CD4-positive, alpha-beta T cell treated with Interleukin-4 for 1 hour (primary cell): ENCODE data around the gene CATSPER1.
"Not testable (repeated sequence)": the region's sequence is repeated elsewhere in the genome, so short reads cannot be mapped to it uniquely, and the experiment has no call there.

Experiments used
- DNase-seq, 2 donors: peaks; one replicate each; pipeline ENCODE4 v3.0.0-alpha.2; 2020 to 2022

Gene CATSPER1

GRCh38 chr11:66020618-66021357 lies 5.5 kb downstream of the CATSPER1 start:
- peak in 1 of 2 donors; percentile 75 for DNase-seq

DNA sequence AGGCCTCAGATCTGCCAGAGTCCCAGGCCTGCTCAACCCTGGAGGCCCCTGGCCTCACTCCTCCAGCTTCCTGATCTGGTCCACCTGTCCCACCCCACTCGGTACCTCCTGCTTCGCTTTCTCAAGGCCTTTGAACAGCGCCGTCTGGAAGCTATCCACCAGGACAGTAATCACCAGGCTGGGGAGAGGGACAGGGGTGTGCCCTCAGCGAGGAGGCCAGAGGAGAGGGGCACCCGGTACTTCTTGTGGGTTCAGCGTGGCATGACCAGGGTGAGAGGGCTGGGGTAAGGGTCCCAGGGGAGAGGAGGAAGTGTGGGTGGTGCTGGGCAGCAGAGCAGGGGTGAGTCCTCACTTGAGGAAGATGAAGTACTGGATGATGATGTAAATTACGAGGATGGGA lies 6.1 kb downstream of the CATSPER1 start:
- no peak for DNase-seq

- DNase-seq: no peak
These were observed 9.0 kb downstream of the CATSPER1 start for GRCh38 chr11:66017321-66017720.

- no peak for DNase-seq
These were observed 9.5 kb downstream of the CATSPER1 start for GRCh38 chr11:66016793-66017177.

- DNase-seq: no peak
These were observed 10.1 kb downstream of the CATSPER1 start for GRCh38 chr11:66015936-66016792.

GRCh38 chr11:66015454-66015881 lies 10.8 kb downstream of the CATSPER1 start:
- no peak for DNase-seq

GRCh38 chr11:66014804-66015453 lies 11.3 kb downstream of the CATSPER1 start:
- DNase-seq: no peak

GRCh38 chr11:66013762-66014100 lies 12.5 kb downstream of the CATSPER1 start:
- no peak for DNase-seq

DNA sequence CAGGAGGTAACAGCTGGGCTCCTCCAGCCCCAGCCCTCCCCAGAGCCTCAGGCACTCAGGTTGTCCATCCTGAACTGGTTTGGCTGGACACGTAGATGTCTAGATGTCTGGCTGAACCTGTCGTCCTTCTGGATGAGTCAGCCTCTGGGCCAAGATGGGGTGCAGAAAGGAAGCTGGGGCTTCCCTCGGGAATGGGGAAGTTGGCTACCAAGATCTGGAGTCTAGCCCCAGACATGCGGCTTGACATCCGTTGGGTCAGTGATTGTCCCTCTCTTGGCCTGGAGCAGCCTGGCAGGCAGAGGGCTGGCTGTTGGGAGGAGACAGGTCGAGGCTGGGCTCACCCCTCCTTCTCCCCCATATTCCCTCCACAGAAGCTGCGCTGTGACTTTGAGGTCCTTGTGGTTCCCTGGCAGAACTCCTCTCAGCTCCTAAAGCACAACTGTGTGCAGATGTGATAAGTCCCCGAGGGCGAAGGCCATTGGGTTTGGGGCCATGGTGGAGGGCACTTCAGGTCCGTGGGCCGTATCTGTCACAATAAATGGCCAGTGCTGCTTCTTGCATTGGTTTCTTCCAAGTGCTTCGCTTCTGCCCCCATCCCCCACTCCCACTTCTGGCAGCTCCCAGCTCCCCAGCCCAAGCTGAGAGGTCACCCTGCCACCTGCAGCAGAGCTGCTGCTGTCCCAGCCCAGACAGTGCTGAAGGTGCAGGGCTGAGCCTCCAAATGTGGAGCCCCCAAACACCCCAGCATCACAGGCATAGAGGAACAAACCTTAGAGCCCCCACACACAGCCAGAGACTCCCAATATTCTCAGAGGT lies 13.1 kb downstream of the CATSPER1 start:
- peak in 1 of 2 donors; percentile 59 for DNase-seq

DNA sequence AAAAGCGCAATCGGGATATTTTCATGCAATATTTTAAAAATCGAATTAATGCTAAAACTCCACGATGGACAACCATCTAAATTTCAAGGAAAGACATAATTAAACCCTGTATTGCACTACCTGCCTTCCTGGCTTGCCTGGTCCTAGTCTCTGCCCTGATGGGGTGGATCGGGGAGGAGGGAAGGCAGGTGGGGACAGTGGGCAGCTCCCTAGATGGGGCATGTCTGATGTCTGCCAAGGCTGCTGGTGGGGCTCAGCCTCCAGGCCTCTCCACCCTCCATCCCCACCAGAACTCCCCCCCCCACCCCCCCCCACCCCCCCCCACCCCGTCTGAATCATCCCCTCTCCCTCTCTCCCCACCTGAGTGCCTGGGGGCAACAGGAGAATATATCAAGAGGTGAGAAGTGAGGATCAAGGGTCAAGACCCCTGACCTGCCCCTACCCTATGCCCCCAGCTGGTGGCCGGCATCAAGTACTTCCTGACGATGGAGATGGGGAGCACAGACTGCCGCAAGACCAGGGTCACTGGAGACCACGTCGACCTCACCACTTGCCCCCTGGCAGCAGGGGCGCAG lies 13.8 kb downstream of the CATSPER1 start:
- no peak for DNase-seq

GRCh38 chr11:66011785-66012303 lies 14.4 kb downstream of the CATSPER1 start, which contains the start of gene CST6:
TSS of gene CST6 (plus strand) at chr11:66012008. CDS start at chr11:66012045, 37 bp downstream.
- DNase-seq: no peak

DNA sequence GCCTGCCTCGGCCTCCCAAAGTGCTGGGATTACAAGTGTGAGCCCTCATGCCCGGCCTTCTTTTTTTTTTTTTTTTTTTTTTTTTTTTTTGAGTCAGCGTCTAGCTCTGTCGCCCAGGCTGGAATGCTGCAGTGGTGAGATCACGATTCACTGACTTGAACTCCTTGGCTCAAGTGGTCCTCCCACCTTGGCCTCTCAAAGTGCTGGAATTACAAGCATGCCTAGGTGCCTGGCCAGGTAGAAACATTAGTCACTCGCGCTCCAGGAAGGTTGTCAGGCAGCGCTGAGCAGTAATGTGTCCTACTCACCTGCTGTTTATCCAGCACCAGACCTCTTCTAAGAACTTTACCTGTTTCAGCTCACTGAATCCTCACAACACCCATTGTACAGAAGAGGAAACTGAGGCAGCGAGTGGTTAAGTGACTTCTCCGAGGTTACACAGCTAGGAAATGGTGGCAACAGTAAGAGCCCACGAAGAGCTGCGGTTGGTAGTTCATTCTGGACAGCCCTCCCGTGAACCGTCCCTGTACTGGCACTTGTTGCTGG lies 15.0 kb downstream of the CATSPER1 start:
- no peak for DNase-seq

- not testable (repeated sequence) for DNase-seq
These were observed 16.2 kb downstream of the CATSPER1 start for GRCh38 chr11:66010036-66010435.

GRCh38 chr11:66008468-66009101 lies 17.7 kb downstream of the CATSPER1 start:
- DNase-seq: no peak

DNA sequence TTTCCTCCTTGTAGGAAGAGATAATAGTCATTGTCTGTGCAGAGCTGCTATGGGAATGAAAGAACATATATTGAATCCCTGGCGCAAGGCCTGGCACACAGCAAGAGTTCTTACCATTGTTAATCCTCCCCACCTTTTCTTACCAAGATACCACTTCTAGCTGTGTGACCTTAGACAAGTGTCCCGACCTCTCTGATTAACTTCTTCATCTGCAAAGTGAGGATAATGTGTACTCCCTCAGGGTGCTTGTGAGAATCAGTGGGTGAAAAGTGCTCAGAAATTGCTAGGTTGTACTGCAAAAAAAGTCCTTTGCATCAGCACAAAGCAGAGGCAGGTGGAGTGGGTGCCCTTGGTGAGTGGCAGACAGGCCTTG lies 18.2 kb downstream of the CATSPER1 start:
- DNase-seq: no peak

GRCh38 chr11:66007201-66007634 lies 19.1 kb downstream of the CATSPER1 start:
- no peak for DNase-seq

DNA sequence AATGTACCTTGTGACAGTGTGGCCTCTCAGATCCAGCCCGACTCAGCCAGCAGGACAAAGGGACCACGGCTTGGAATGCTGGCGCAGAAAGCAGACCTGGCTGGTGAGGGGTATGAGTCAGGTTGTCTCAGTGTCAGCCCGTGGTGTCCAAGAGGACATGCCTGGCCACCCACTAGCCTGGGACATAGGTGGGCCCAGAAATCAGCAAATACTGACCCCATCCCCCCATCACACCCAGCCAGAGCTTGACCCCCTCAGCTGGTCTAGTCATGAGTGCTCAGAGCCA lies 19.4 kb downstream of the CATSPER1 start:
- no peak for DNase-seq

DNA sequence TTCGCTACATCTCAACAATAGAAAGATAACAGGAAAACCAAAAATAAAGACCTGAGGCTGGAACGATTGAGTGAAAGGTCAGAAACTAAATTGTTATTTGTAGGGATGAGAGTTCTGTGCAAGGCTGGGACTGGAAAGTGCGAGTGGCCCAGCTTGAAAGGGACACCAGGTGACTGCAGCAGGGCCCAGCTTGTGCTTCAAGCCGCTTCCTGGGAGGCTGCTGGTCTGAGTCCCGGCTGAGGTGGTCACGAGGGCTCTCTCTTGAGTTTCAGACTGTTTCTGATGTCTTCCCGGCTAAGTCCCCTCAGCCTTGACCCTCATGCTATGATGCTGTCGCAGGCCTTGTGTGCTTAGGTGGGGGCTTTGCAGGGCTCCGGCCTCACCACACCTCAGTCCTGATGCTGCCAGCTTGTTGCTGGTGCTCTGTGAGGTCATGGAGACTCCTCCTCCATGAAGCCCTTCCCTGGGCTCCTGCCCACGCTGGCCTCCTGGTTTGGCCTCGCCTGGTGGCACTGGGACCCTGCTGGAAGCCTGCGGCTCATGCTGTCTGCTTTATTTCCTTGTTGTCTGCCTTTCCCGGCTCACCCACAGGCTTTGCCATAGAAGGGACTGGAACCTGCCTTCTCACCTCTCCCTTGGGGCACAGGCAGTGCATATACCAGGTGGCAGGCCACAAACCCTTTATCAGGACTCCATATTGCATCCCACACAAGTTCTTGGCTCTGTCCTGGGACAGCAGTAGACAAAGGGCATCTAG lies 20.0 kb downstream of the CATSPER1 start:
- no peak for DNase-seq

DNA sequence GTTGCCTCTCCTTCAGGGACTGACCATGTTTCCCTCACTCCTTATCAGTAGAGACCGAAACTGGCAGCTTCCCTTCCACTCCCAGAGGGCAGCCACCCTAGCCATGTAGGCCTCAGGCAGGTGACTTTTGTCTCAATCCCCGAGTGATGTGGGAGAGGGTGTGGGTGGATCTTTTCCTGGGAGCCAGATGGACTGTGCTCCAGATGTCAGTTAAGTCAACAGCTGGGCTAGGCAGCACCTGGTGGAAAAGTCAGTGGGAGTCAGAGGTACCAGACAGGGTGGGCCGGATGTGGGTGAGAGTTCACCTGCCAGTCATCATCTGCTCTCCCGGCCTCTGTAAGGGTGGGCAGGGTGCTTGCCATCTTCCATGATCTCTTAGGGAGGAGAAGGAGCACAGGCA lies 22.1 kb downstream of the CATSPER1 start:
- DNase-seq: no peak

DNA sequence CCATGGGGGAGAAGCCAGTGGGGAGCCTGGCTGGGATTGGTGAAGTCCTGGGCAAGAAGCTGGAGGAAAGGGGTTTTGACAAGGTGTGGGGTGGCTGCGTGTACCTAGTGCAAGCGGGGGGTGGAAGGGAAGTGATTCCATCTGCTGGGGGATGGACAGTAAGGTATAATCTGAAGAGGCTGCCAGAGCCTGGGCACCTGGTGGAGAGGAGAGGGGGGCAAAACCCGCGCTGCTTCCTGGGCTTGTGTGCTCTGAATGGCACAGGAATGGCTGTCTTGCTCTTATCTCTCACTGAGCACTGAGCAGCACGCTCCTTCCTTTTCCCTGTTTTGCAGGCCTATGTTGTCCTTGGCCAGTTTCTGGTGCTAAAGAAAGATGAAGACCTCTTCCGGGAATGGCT lies 23.0 kb downstream of the CATSPER1 start:
- DNase-seq: no peak
